Fibroblast of villous mesenchyme (primary cell): ENCODE measurements around the gene ENAH. TPM values are rescaled to one million over a fixed set of nuclear protein-coding genes. Genes with fewer than 3 reads are reported as not detected.

Experiments
- DNase-seq: peaks from one replicate; pipeline ENCODE4 v3.0.0-alpha.2; 2010; ENCODE audit warnings: low read depth
- H3K4me3 ChIP-seq: 2 replicates; pipeline ENCODE4 v1.5.1; 2011; ENCODE audit warnings: low read depth, mild to moderate bottlenecking, low read length
- CTCF ChIP-seq: IDR thresholded peaks from 2 replicates; pipeline ENCODE4 v1.5.1; 2012; ENCODE audit warnings: low read depth, mild to moderate bottlenecking, low read length; ENCODE audit not compliant: insufficient read depth
- total RNA-seq: library from RNA; depleted of rRNA; stranded (reverse); fragments of >200 nt; gene quantifications from 2 replicates; pipeline ENCODE4 v1.2.3, GENCODE V29; 2012

Gene ENAH
- total RNA-seq, 1 donor = 135 TPM

- peak; percentile 38 for DNase-seq
- H3K4me3 ChIP-seq = no peak overlapping the region
- no peak for TF ChIP-seq CTCF
Measured at GRCh38 chr1:225674381-225674780, 21.5 kb upstream of the ENAH start.

GRCh38 chr1:225670806-225671733 is 18.1 kb upstream of the ENAH start:
- no peak overlapping the region for H3K4me3 ChIP-seq
- DNase-seq = no peak
- TF ChIP-seq CTCF = no peak

- no peak for TF ChIP-seq CTCF
Measured at GRCh38 chr1:225670356-225670755, 17.4 kb upstream of the ENAH start.

GRCh38 chr1:225668222-225668621 is 15.3 kb upstream of the ENAH start:
- TF ChIP-seq CTCF = no peak
- H3K4me3 ChIP-seq = no peak overlapping the region
- DNase-seq = no peak

More at GRCh38 chr1:225670356-225670755, 17.4 kb upstream of the ENAH start:
- DNase-seq = no peak
- no peak overlapping the region for H3K4me3 ChIP-seq

GRCh38 chr1:225667362-225667761 is 14.4 kb upstream of the ENAH start:
- no peak for DNase-seq
- no peak for TF ChIP-seq CTCF
- H3K4me3 ChIP-seq = no peak overlapping the region

GRCh38 chr1:225666495-225666894 is 13.6 kb upstream of the ENAH start:
- no peak for TF ChIP-seq CTCF
- H3K4me3 ChIP-seq = no peak overlapping the region
- no peak for DNase-seq

- TF ChIP-seq CTCF = no peak
- H3K4me3 ChIP-seq = no peak overlapping the region
- DNase-seq = no peak
Measured at GRCh38 chr1:225664762-225665161, 11.8 kb upstream of the ENAH start.
